Stimulated activated CD8-positive, alpha-beta memory T cell treated with anti-CD3 and anti-CD28 coated beads, Interleukin-15, amount 100 ng/mL, for 4 hours (primary cell): ENCODE measurements around the gene ACP2.
"Not testable (repeated sequence)": the region's sequence is repeated elsewhere in the genome, so short reads cannot be mapped to it uniquely, and the experiment has no call there.

Experiments used
- DNase-seq, 2 donors: peaks; one replicate each; pipeline ENCODE4 v3.0.0-alpha.2; 2020; ENCODE audit warnings: low read depth in 2 of 2

ACP2 gene

GRCh38 chr11:47204637-47204989 is 44.0 kb downstream of the ACP2 start:
- no peak for DNase-seq

- no peak for DNase-seq
Measured at GRCh38 chr11:47202576-47202975, 46.0 kb downstream of the ACP2 start.

- no peak for DNase-seq
Measured at GRCh38 chr11:47201015-47201414, 47.6 kb downstream of the ACP2 start.

GRCh38 chr11:47198161-47198560 is 50.5 kb downstream of the ACP2 start:
- not testable (repeated sequence) for DNase-seq

GRCh38 chr11:47192111-47192510 is 56.5 kb downstream of the ACP2 start:
- DNase-seq: no peak

GRCh38 chr11:47191137-47191536 is 57.5 kb downstream of the ACP2 start:
- DNase-seq: not testable (repeated sequence)
